Trophoblast cell (in vitro differentiated cells and primary cell): ENCODE measurements around the gene RXRB.

Source experiments
- DNase-seq, 2 donors: peaks; one replicate each; pipeline ENCODE4 v3.0.0-alpha.2; 2016
- H2AFZ ChIP-seq: 2 replicates; pipeline ENCODE4 v1.6.1; 2013; ENCODE audit warnings: low read length, moderate library complexity, mild to moderate bottlenecking; ENCODE audit not compliant: insufficient read depth, poor library complexity
- H2AK5ac ChIP-seq: 2 replicates; pipeline ENCODE4 v1.6.1; 2013; ENCODE audit warnings: mild to moderate bottlenecking, low read length
- H2BK120ac ChIP-seq: 2 replicates; pipeline ENCODE4 v1.6.1; 2013; ENCODE audit warnings: low read length, mild to moderate bottlenecking, moderate library complexity; ENCODE audit not compliant: insufficient read depth, poor library complexity
- H2BK12ac ChIP-seq: 2 replicates; pipeline ENCODE4 v1.6.1; 2013; ENCODE audit warnings: mild to moderate bottlenecking, low read length, moderate library complexity
- H2BK5ac ChIP-seq: 2 replicates; pipeline ENCODE4 v1.6.1; 2013; ENCODE audit warnings: low read length, low read depth, moderate library complexity, mild to moderate bottlenecking; ENCODE audit not compliant: poor library complexity
- H3K14ac ChIP-seq: 2 replicates; pipeline ENCODE4 v1.6.1; 2013; ENCODE audit warnings: mild to moderate bottlenecking, low read length
- H3K18ac ChIP-seq: 2 replicates; pipeline ENCODE4 v1.6.1; 2013; ENCODE audit warnings: mild to moderate bottlenecking, low read length
- H3K23ac ChIP-seq: 2 replicates; pipeline ENCODE4 v1.6.1; 2013; ENCODE audit warnings: low read length
- H3K27ac ChIP-seq: 2 replicates; pipeline ENCODE4 v1.5.1; 2013; ENCODE audit warnings: low read depth, mild to moderate bottlenecking, inconsistent platforms, low read length, moderate library complexity
- H3K27me3 ChIP-seq: 2 replicates; pipeline ENCODE4 v1.6.1; 2013; ENCODE audit warnings: inconsistent platforms, mild to moderate bottlenecking, low read length, moderate library complexity; ENCODE audit not compliant: insufficient read depth
- H3K36me3 ChIP-seq, 2 experiments: 1 replicate in 1 of 2; 2 replicates in 1 of 2; pipeline ENCODE4 v1.6.1; 2013; ENCODE audit warnings: low read length in 2 of 2, mild to moderate bottlenecking in 2 of 2, moderate library complexity in 1 of 2; ENCODE audit not compliant: insufficient read depth in 2 of 2, control insufficient read depth in 1 of 2
- H3K4ac ChIP-seq: 2 replicates; pipeline ENCODE4 v1.6.1; 2013; ENCODE audit warnings: low read depth, mild to moderate bottlenecking, low read length, moderate library complexity
- H3K4me1 ChIP-seq, 2 experiments: 1 replicate in 1 of 2; 2 replicates in 1 of 2; pipeline ENCODE4 v1.6.1; 2013; ENCODE audit warnings: low read length in 2 of 2, mild to moderate bottlenecking in 2 of 2, moderate library complexity in 1 of 2; ENCODE audit not compliant: insufficient read depth in 2 of 2, control insufficient read depth in 1 of 2
- H3K4me2 ChIP-seq: 2 replicates; pipeline ENCODE4 v1.6.1; 2013; ENCODE audit warnings: inconsistent platforms, mild to moderate bottlenecking, low read length, moderate library complexity
- H3K4me3 ChIP-seq: 2 replicates; pipeline ENCODE4 v1.5.1; 2013; ENCODE audit warnings: mild to moderate bottlenecking, low read depth, low read length, inconsistent platforms
- H3K79me1 ChIP-seq: one replicate; pipeline ENCODE4 v1.6.1; 2013; ENCODE audit warnings: low read length
- H3K79me2 ChIP-seq: 2 replicates; pipeline ENCODE4 v1.6.1; 2013; ENCODE audit warnings: low read length, mild to moderate bottlenecking; ENCODE audit not compliant: control insufficient read depth, insufficient read depth, poor library complexity
- H3K9ac ChIP-seq: 2 replicates; pipeline ENCODE4 v1.6.1; 2013; ENCODE audit warnings: mild to moderate bottlenecking, low read length
- H3K9me3 ChIP-seq: 2 replicates; pipeline ENCODE4 v1.6.1; 2013; ENCODE audit warnings: low read depth, mild to moderate bottlenecking, control low read depth, inconsistent platforms, low read length; ENCODE audit not compliant: insufficient read depth
- H4K12ac ChIP-seq: 2 replicates; pipeline ENCODE4 v1.6.1; 2013; ENCODE audit warnings: low read depth, mild to moderate bottlenecking, low read length, moderate library complexity
- H4K8ac ChIP-seq: 2 replicates; pipeline ENCODE4 v1.6.1; 2013; ENCODE audit warnings: low read depth, mild to moderate bottlenecking, low read length, moderate library complexity
- H4K91ac ChIP-seq: one replicate; pipeline ENCODE4 v1.6.1; 2013; ENCODE audit warnings: low read depth, mild to moderate bottlenecking, low read length, moderate library complexity
- WGBS: extraction: QIAGEN DNeasy Blood & Tissue Kit; methylation state at CpG from one replicate; pipeline ENCODE4 v1.1.7; 2013; ENCODE audit warnings: missing lambda C conversion rate; ENCODE audit not compliant: insufficient read length, insufficient coverage; ENCODE audit errors: extremely low coverage; 5-methylcytosine and 5-hydroxymethylcytosine counted together

RXRB gene

GRCh38 chr6:33171016-33171879 is 29.2 kb downstream of the RXRB start:
- no peak overlapping the region for H2AK5ac ChIP-seq
- H2BK120ac ChIP-seq = no peak overlapping the region
- H3K23ac ChIP-seq = no peak overlapping the region
- H3K79me1 ChIP-seq = no peaks in the 10 kb centered on the region
- no peak overlapping the region for H2BK5ac ChIP-seq
- no peaks in the 10 kb centered on the region for H3K36me3 ChIP-seq
- H3K14ac ChIP-seq = no peak overlapping the region
- H3K27ac ChIP-seq = no peak overlapping the region
- no peak overlapping the region for H2BK12ac ChIP-seq
- H4K91ac ChIP-seq = no peak overlapping the region
- no peak overlapping the region for H3K18ac ChIP-seq
- H3K79me2 ChIP-seq = no peaks in the 10 kb centered on the region
- no peak for DNase-seq
- H4K8ac ChIP-seq = no peak overlapping the region
- no peaks in the 10 kb centered on the region for H3K27me3 ChIP-seq
- H3K4ac ChIP-seq = no peak overlapping the region
- H3K4me2 ChIP-seq = no peak overlapping the region
- no CpG with 5 or more reads among the region's 11 CpGs for WGBS
- H3K4me1 ChIP-seq = no peaks in the 10 kb centered on the region
- H2AFZ ChIP-seq = no peak overlapping the region
- no peak overlapping the region for H3K9ac ChIP-seq
- H3K4me3 ChIP-seq = no peak overlapping the region
- no peaks in the 10 kb centered on the region for H3K9me3 ChIP-seq
- H4K12ac ChIP-seq = no peak overlapping the region

- no peak for DNase-seq
- Histone ChIP-seq H3K14ac (no peak overlapping the region), H2AK5ac (no peak overlapping the region), H3K4ac (no peak overlapping the region), H3K36me3 (no peaks in the 10 kb centered on the region), H3K18ac (no peak overlapping the region), H3K9ac (no peak overlapping the region), H3K79me1 (no peaks in the 10 kb centered on the region), H2BK120ac (no peak overlapping the region), H2AFZ (no peak overlapping the region), H3K27me3 (no peaks in the 10 kb centered on the region), H3K4me1 (no peaks in the 10 kb centered on the region), H2BK12ac (no peak overlapping the region), H3K9me3 (no peaks in the 10 kb centered on the region), H3K27ac (no peak overlapping the region), H4K91ac (no peak overlapping the region), H3K4me2 (no peak overlapping the region), H4K8ac (no peak overlapping the region), H3K79me2 (no peaks in the 10 kb centered on the region), H2BK5ac (no peak overlapping the region), H3K23ac (no peak overlapping the region), H4K12ac (no peak overlapping the region), H3K4me3 (no peak overlapping the region)
- no CpG with 5 or more reads among the region's 9 CpGs for WGBS
Observed at GRCh38 chr6:33170176-33171015, 30.1 kb downstream of the RXRB start.

DNA sequence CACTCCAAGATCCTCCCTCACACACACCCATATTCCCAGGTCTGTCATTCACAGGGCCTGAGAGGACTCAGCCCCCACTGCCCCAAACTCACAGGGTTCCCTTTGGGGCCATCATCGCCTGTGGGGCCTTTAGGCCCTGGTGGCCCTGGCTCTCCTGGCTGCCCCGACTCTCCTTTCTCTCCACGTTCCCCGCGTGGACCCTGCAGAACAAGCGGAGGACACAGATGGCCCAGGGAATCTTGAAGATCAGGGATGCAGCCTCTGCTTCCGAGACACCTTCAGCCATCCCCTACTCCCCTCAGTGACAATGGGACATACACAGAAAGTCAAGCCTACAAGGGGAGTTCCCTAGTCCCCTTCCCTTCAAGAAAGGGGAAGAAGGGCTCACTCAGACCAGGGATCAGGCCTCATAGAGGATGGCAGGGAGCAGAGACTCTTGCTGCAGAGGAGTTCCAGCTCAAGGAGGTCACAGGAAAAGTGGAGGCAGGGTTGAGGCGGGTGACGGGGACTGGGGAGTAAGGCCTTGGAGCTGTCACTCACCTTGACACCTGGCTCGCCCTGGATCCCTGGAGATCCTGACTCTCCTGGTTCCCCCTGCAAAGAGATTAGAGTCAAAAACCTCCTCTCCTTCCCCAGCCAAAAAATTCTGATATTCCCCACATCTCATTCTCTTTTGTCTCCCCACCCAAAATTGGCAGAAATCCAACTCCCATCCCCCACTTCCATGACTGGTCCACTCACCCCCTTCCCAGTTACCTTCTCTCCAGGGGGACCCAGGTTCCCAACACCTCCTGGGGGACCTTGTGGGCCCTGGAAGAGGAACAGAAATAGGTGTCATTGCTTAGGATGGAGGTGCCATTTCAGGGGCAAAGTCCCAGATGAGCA is 30.9 kb downstream of the RXRB start:
- H3K23ac ChIP-seq = no peak overlapping the region

GRCh38 chr6:33168639-33169038 is 31.8 kb downstream of the RXRB start:
- Histone ChIP-seq H3K14ac (no peak overlapping the region), H2BK5ac (no peak overlapping the region), H4K12ac (no peak overlapping the region), H3K27me3 (no peaks in the 10 kb centered on the region), H3K79me2 (no peaks in the 10 kb centered on the region), H4K91ac (no peak overlapping the region), H3K4me2 (no peak overlapping the region), H4K8ac (no peak overlapping the region), H3K4me1 (no peaks in the 10 kb centered on the region), H3K4me3 (no peak overlapping the region), H2AK5ac (no peak overlapping the region), H2AFZ (no peak overlapping the region), H2BK120ac (no peak overlapping the region), H2BK12ac (no peak overlapping the region), H3K18ac (no peak overlapping the region), H3K4ac (no peak overlapping the region), H3K79me1 (no peaks in the 10 kb centered on the region), H3K23ac (no peak overlapping the region), H3K9me3 (no peaks in the 10 kb centered on the region), H3K36me3 (no peaks in the 10 kb centered on the region), H3K9ac (no peak overlapping the region), H3K27ac (no peak overlapping the region)
- no CpG with 5 or more reads among the region's 5 CpGs for WGBS
- no peak for DNase-seq

More for the DNA sequence above, 30.9 kb downstream of the RXRB start:
- no peaks in the 10 kb centered on the region for H3K27me3 ChIP-seq
- no peak overlapping the region for H3K4ac ChIP-seq
- no peaks in the 10 kb centered on the region for H3K79me2 ChIP-seq
- H3K4me1 ChIP-seq = no peaks in the 10 kb centered on the region
- WGBS = no CpG with 5 or more reads among the region's 10 CpGs
- H3K4me3 ChIP-seq = no peak overlapping the region
- H3K27ac ChIP-seq = no peak overlapping the region
- no peak overlapping the region for H2AFZ ChIP-seq
- H2BK120ac ChIP-seq = no peak overlapping the region
- DNase-seq = no peak
- H4K91ac ChIP-seq = no peak overlapping the region
- H2BK12ac ChIP-seq = no peak overlapping the region
- no peaks in the 10 kb centered on the region for H3K79me1 ChIP-seq
- H2BK5ac ChIP-seq = no peak overlapping the region
- H2AK5ac ChIP-seq = no peak overlapping the region
- H3K14ac ChIP-seq = no peak overlapping the region
- H3K9me3 ChIP-seq = no peaks in the 10 kb centered on the region
- H4K12ac ChIP-seq = no peak overlapping the region
- no peak overlapping the region for H3K9ac ChIP-seq
- H3K36me3 ChIP-seq = no peaks in the 10 kb centered on the region
- H4K8ac ChIP-seq = no peak overlapping the region
- H3K18ac ChIP-seq = no peak overlapping the region
- H3K4me2 ChIP-seq = no peak overlapping the region
